Naive B cell (primary cell): ENCODE data around the gene C1orf174. TPM values are rescaled to one million over a fixed set of nuclear protein-coding genes. Genes with fewer than 3 reads are reported as not detected.

ENCODE experiments used
- ATAC-seq, 2 donors: fragments of 150-1000 bp; cut with Tn5 transposase; 2 replicates each; pipeline ENCODE4 v1.10.0; 2021; ENCODE audit warnings: low read depth in 2 of 2, mild to moderate bottlenecking in 2 of 2, moderate library complexity in 2 of 2
- DNase-seq: peaks from one replicate; pipeline ENCODE4 v3.0.0; 2022
- H3K27ac Mint-ChIP-seq, 6 donors: one replicate each; pipeline ENCODE4 v1.8.0; 2020 to 2022; ENCODE audit warnings: mild to moderate bottlenecking in 6 of 6, mixed read lengths in 6 of 6, moderate library complexity in 5 of 6, inconsistent platforms in 2 of 6
- H3K27me3 Mint-ChIP-seq, 3 donors: one replicate each; pipeline ENCODE4 v1.8.0; 2021 to 2022; ENCODE audit warnings: mixed read lengths in 3 of 3, mild to moderate bottlenecking in 1 of 3
- H3K36me3 Mint-ChIP-seq, 2 donors: one replicate each; pipeline ENCODE4 v1.8.0; 2020 to 2022; ENCODE audit warnings: mixed read lengths in 2 of 2, inconsistent platforms in 1 of 2, mild to moderate bottlenecking in 1 of 2
- H3K4me1 Mint-ChIP-seq, 3 donors: one replicate each; pipeline ENCODE4 v1.8.0; 2020 to 2022; ENCODE audit warnings: mixed read lengths in 3 of 3, inconsistent platforms in 1 of 3, mild to moderate bottlenecking in 1 of 3, moderate library complexity in 1 of 3
- H3K4me3 Mint-ChIP-seq, 8 donors: one replicate each; pipeline ENCODE4 v1.8.0; 2020 to 2022; ENCODE audit warnings: mild to moderate bottlenecking in 8 of 8, mixed read lengths in 8 of 8, moderate library complexity in 8 of 8, inconsistent platforms in 2 of 8
- H3K9me3 Mint-ChIP-seq, 7 donors: one replicate each; pipeline ENCODE4 v1.8.0; 2020 to 2022; ENCODE audit warnings: mixed read lengths in 7 of 7, mild to moderate bottlenecking in 5 of 7, inconsistent platforms in 2 of 7, moderate library complexity in 1 of 7
- polyA plus RNA-seq, 6 donors: library from polyadenylated mRNA; unstranded; fragments of 300-500 nt; fragmentation: Illumina TruSeq; gene quantifications; one replicate each; pipeline ENCODE4 v1.2.3, GENCODE V29; 2021; ENCODE audit warnings: low read depth in 6 of 6

The C1orf174 gene
- polyA plus RNA-seq, 6 donors from 2014 or later, result 13.6 to 27.9 (median 21.9) TPM

- DNase-seq, result no peak
- peaks cover 3 to 4% (median 4%) of the 10 kb centered on the region in 7 donors for H3K9me3 Mint-ChIP-seq
- no peak overlapping the region for H3K4me3 Mint-ChIP-seq
- H3K27ac Mint-ChIP-seq, result peak overlapping the region in 1 of 6 donors; percentile 54
- H3K27me3 Mint-ChIP-seq, result no peaks in the 10 kb centered on the region
- H3K4me1 Mint-ChIP-seq, result no peaks in the 10 kb centered on the region
- no peak for ATAC-seq
- H3K36me3 Mint-ChIP-seq, result peaks cover 31 to 37% of the 10 kb centered on the region in 2 donors
Measured at GRCh38 chr1:3880429-3881192, 19.5 kb downstream of the C1orf174 start.

GRCh38 chr1:3879787-3880428 is 20.2 kb downstream of the C1orf174 start:
- ATAC-seq (no peak), DNase-seq (no peak)
- Mint-ChIP-seq H3K4me1 (no peaks in the 10 kb centered on the region), H3K9me3 (peaks cover 3 to 6% (median 4%) of the 10 kb centered on the region in 7 donors), H3K27me3 (no peaks in the 10 kb centered on the region), H3K36me3 (peaks cover 26 to 42% of the 10 kb centered on the region in 2 donors), H3K27ac (no peak overlapping the region), H3K4me3 (no peak overlapping the region)

GRCh38 chr1:3879099-3879498 is 21.0 kb downstream of the C1orf174 start:
- Mint-ChIP-seq H3K27ac (no peak overlapping the region), H3K4me3 (no peak overlapping the region), H3K36me3 (peaks cover 23 to 34% of the 10 kb centered on the region in 2 donors), H3K9me3 (peaks cover 3 to 6% (median 4%) of the 10 kb centered on the region in 7 donors), H3K4me1 (no peaks in the 10 kb centered on the region), H3K27me3 (no peaks in the 10 kb centered on the region)
- ATAC-seq (no peak), DNase-seq (no peak)

GRCh38 chr1:3876716-3877115 is 23.4 kb downstream of the C1orf174 start:
- peaks cover 3 to 6% (median 4%) of the 10 kb centered on the region in 7 donors for H3K9me3 Mint-ChIP-seq
- ATAC-seq, result no peak
- no peak overlapping the region for H3K4me3 Mint-ChIP-seq
- no peaks in the 10 kb centered on the region for H3K27me3 Mint-ChIP-seq
- no peak for DNase-seq
- peaks cover 23 to 29% of the 10 kb centered on the region in 2 donors for H3K36me3 Mint-ChIP-seq
- H3K4me1 Mint-ChIP-seq, result no peaks in the 10 kb centered on the region
- H3K27ac Mint-ChIP-seq, result no peak overlapping the region

GRCh38 chr1:3874736-3875135 is 25.3 kb downstream of the C1orf174 start:
- no peak overlapping the region for H3K27ac Mint-ChIP-seq
- peaks cover 3 to 6% (median 4%) of the 10 kb centered on the region in 7 donors for H3K9me3 Mint-ChIP-seq
- H3K36me3 Mint-ChIP-seq, result peaks cover 28 to 29% of the 10 kb centered on the region in 2 donors
- no peak overlapping the region for H3K4me3 Mint-ChIP-seq
- ATAC-seq (no peak), DNase-seq (no peak)
- H3K4me1 Mint-ChIP-seq, result peaks cover 0 to 4% (median 0%) of the 10 kb centered on the region in 3 donors
- no peaks in the 10 kb centered on the region for H3K27me3 Mint-ChIP-seq

GRCh38 chr1:3872546-3872945 is 27.5 kb downstream of the C1orf174 start:
- peaks cover 0 to 4% (median 0%) of the 10 kb centered on the region in 7 donors for H3K9me3 Mint-ChIP-seq
- no peak overlapping the region for H3K4me3 Mint-ChIP-seq
- no peak overlapping the region for H3K27ac Mint-ChIP-seq
- peaks cover 1 to 9% (median 6%) of the 10 kb centered on the region in 3 donors for H3K4me1 Mint-ChIP-seq
- ATAC-seq (no peak), DNase-seq (no peak)
- peaks cover 14 to 24% of the 10 kb centered on the region in 2 donors for H3K36me3 Mint-ChIP-seq
- H3K27me3 Mint-ChIP-seq, result no peaks in the 10 kb centered on the region

GRCh38 chr1:3871451-3871805 is 28.6 kb downstream of the C1orf174 start:
- peaks cover 19 to 24% of the 10 kb centered on the region in 2 donors for H3K36me3 Mint-ChIP-seq
- no peak overlapping the region for H3K4me3 Mint-ChIP-seq
- H3K9me3 Mint-ChIP-seq, result peaks cover 0 to 4% (median 0%) of the 10 kb centered on the region in 7 donors
- H3K27ac Mint-ChIP-seq, result no peak overlapping the region
- peaks cover 1 to 9% (median 6%) of the 10 kb centered on the region in 3 donors for H3K4me1 Mint-ChIP-seq
- ATAC-seq (no peak), DNase-seq (no peak)
- H3K27me3 Mint-ChIP-seq, result no peaks in the 10 kb centered on the region

GRCh38 chr1:3869751-3870301 is 30.2 kb downstream of the C1orf174 start:
- DNase-seq (no peak), ATAC-seq (no peak)
- Mint-ChIP-seq H3K27me3 (no peaks in the 10 kb centered on the region), H3K4me1 (peaks cover 1 to 13% (median 6%) of the 10 kb centered on the region in 3 donors), H3K27ac (no peak overlapping the region), H3K36me3 (peaks cover 4 to 24% of the 10 kb centered on the region in 2 donors), H3K9me3 (peaks cover 0 to 4% (median 0%) of the 10 kb centered on the region in 7 donors), H3K4me3 (no peak overlapping the region)

- Mint-ChIP-seq H3K27me3 (no peaks in the 10 kb centered on the region), H3K27ac (peak overlapping the region in 2 of 6 donors; percentile 36 to 88), H3K36me3 (peaks cover 4 to 24% of the 10 kb centered on the region in 2 donors), H3K4me3 (peak overlapping the region in 2 of 8 donors; percentile 35 to 67), H3K9me3 (peaks cover 0 to 4% (median 0%) of the 10 kb centered on the region in 7 donors), H3K4me1 (peaks cover 1 to 14% (median 6%) of the 10 kb centered on the region in 3 donors)
- no peak for DNase-seq
- no peak for ATAC-seq
Measured at GRCh38 chr1:3868464-3869006, 31.5 kb downstream of the C1orf174 start.

GRCh38 chr1:3865606-3866160 is 34.4 kb downstream of the C1orf174 start:
- Mint-ChIP-seq H3K4me1 (peaks cover 4 to 15% (median 6%) of the 10 kb centered on the region in 3 donors), H3K9me3 (peaks cover 0 to 4% (median 0%) of the 10 kb centered on the region in 7 donors), H3K27ac (no peak overlapping the region), H3K36me3 (peaks cover 4 to 24% of the 10 kb centered on the region in 2 donors), H3K4me3 (no peak overlapping the region), H3K27me3 (no peaks in the 10 kb centered on the region)
- no peak for DNase-seq
- no peak for ATAC-seq

GRCh38 chr1:3864884-3865283 is 35.2 kb downstream of the C1orf174 start:
- no peak overlapping the region for H3K4me3 Mint-ChIP-seq
- peaks cover 4 to 12% (median 6%) of the 10 kb centered on the region in 3 donors for H3K4me1 Mint-ChIP-seq
- DNase-seq (no peak), ATAC-seq (no peak)
- no peaks in the 10 kb centered on the region for H3K27me3 Mint-ChIP-seq
- peaks cover 0 to 4% (median 0%) of the 10 kb centered on the region in 7 donors for H3K9me3 Mint-ChIP-seq
- H3K27ac Mint-ChIP-seq, result peak overlapping the region in 1 of 6 donors; percentile 3
- peaks cover 4 to 17% of the 10 kb centered on the region in 2 donors for H3K36me3 Mint-ChIP-seq

GRCh38 chr1:3863231-3863935 is 36.7 kb downstream of the C1orf174 start:
- H3K27me3 Mint-ChIP-seq, result no peaks in the 10 kb centered on the region
- H3K4me3 Mint-ChIP-seq, result no peak overlapping the region
- H3K4me1 Mint-ChIP-seq, result peaks cover 0 to 15% (median 10%) of the 10 kb centered on the region in 3 donors

More at GRCh38 chr1:3863231-3863935, 36.7 kb downstream of the C1orf174 start:
- H3K9me3 Mint-ChIP-seq, result peaks cover 0 to under 1% (median 0%) of the 10 kb centered on the region in 7 donors
- DNase-seq (no peak), ATAC-seq (no peak)
- no peak overlapping the region for H3K27ac Mint-ChIP-seq
- H3K36me3 Mint-ChIP-seq, result peaks cover 4 to 10% of the 10 kb centered on the region in 2 donors
